Muscle of leg (tissue), 11 donors: ENCODE data around the gene PAGR1. TPM values are rescaled to one million over a fixed set of nuclear protein-coding genes. Genes with fewer than 3 reads are reported as not detected.

Experiments used
- DNase-seq: peaks from one replicate; pipeline ENCODE4 v3.0.0; 2013
- H3K27ac ChIP-seq: one replicate; pipeline ENCODE4 v1.5.1; 2013; ENCODE audit warnings: mild to moderate bottlenecking, low read length, control low read depth
- H3K27me3 ChIP-seq: one replicate; pipeline ENCODE4 v1.6.1; 2013; ENCODE audit warnings: low read length; ENCODE audit not compliant: control insufficient read depth, insufficient read depth
- H3K36me3 ChIP-seq: one replicate; pipeline ENCODE4 v1.6.1; 2013; ENCODE audit warnings: low read length; ENCODE audit not compliant: control insufficient read depth, insufficient read depth
- H3K4me1 ChIP-seq: one replicate; pipeline ENCODE4 v1.6.1; 2013; ENCODE audit warnings: low read length; ENCODE audit not compliant: control insufficient read depth, insufficient read depth
- H3K4me3 ChIP-seq: one replicate; pipeline ENCODE4 v1.5.1; 2013; ENCODE audit warnings: low read length, control low read depth
- H3K9me3 ChIP-seq: replicated peaks from 2 replicates; pipeline ENCODE4 v1.6.1; 2013; ENCODE audit warnings: low read depth, low read length; ENCODE audit not compliant: control insufficient read depth
- WGBS: methylation state at CpG from one replicate; pipeline ENCODE4 v1.1.5; 2013; ENCODE audit warnings: missing lambda C conversion rate; ENCODE audit not compliant: insufficient coverage; 5-methylcytosine and 5-hydroxymethylcytosine counted together
- polyA plus RNA-seq, 8 donors: library from polyadenylated mRNA; unstranded; fragments of 120-200 nt; gene quantifications; one replicate each; pipeline versions ENCODE4 v1.2.1 to v1.2.3, GENCODE V29; 2013; ENCODE audit warnings: inconsistent platforms in 1 of 8, low replicate concordance in 1 of 8; ENCODE audit not compliant: insufficient read length in 8 of 8, insufficient read depth in 1 of 8
- total RNA-seq: library from RNA; stranded (reverse); fragments of 120-200 nt; gene quantifications from one replicate; pipeline ENCODE4 v1.2.4, GENCODE V29; 2013

The PAGR1 gene
- total and polyA plus RNA-seq, 9 donors: 28.7 to 46.4 (median 32.4) TPM

- DNase-seq: peak; percentile 29
- H3K4me1 ChIP-seq: peaks cover 84% of the 10 kb centered on the region
Observed at GRCh38 chr16:29812754-29813643, 3.0 kb upstream of the PAGR1 start.

GRCh38 chr16:29813644-29814562 lies 2.0 kb upstream of the PAGR1 start:
- H3K36me3 ChIP-seq: peaks cover 32% of the 10 kb centered on the region
- H3K27ac ChIP-seq: peak overlapping the region; percentile 51
- 40% methylated on average over 15 of the region's 24 CpGs for whole genome bisulfite sequencing
- H3K4me1 ChIP-seq: peaks cover 75% of the 10 kb centered on the region
- DNase-seq: no peak
- no peaks in the 10 kb centered on the region for H3K9me3 ChIP-seq
- peak overlapping the region; percentile 56 for H3K4me3 ChIP-seq
- H3K27me3 ChIP-seq: peaks cover 2% of the 10 kb centered on the region

More at GRCh38 chr16:29812754-29813643, 3.0 kb upstream of the PAGR1 start:
- 30% methylated on average over 6 of the region's 9 CpGs for WGBS
- peak overlapping the region; percentile 99 for H3K27ac ChIP-seq
- H3K27me3 ChIP-seq: peaks cover 2% of the 10 kb centered on the region
- no peaks in the 10 kb centered on the region for H3K9me3 ChIP-seq
- peaks cover 31% of the 10 kb centered on the region for H3K36me3 ChIP-seq
- peak overlapping the region; percentile 56 for H3K4me3 ChIP-seq

GRCh38 chr16:29814592-29814991 lies 1.4 kb upstream of the PAGR1 start:
- peak overlapping the region; percentile 97 for H3K27ac ChIP-seq
- peaks cover 72% of the 10 kb centered on the region for H3K4me1 ChIP-seq
- H3K9me3 ChIP-seq: no peaks in the 10 kb centered on the region
- peak; percentile 35 for DNase-seq
- peaks cover 32% of the 10 kb centered on the region for H3K36me3 ChIP-seq
- peaks cover 2% of the 10 kb centered on the region for H3K27me3 ChIP-seq
- H3K4me3 ChIP-seq: no peak overlapping the region
- WGBS: 52% methylated on average over 5 of the region's 5 CpGs

GRCh38 chr16:29815032-29815721 lies 775 bp upstream of the PAGR1 start:
- Histone ChIP-seq H3K4me1 (peaks cover 72% of the 10 kb centered on the region), H3K27me3 (peaks cover 2% of the 10 kb centered on the region), H3K27ac (peak overlapping the region; percentile 97), H3K36me3 (peaks cover 29% of the 10 kb centered on the region), H3K9me3 (no peaks in the 10 kb centered on the region), H3K4me3 (peak overlapping the region; percentile 95)
- WGBS: 6% methylated on average over 12 of the region's 39 CpGs
- peak; percentile 65 for DNase-seq

- peaks cover 2% of the 10 kb centered on the region for H3K27me3 ChIP-seq
- peak overlapping the region; percentile 95 for H3K4me3 ChIP-seq
- peaks cover 72% of the 10 kb centered on the region for H3K4me1 ChIP-seq
- H3K9me3 ChIP-seq: no peaks in the 10 kb centered on the region
- peak overlapping the region; percentile 97 for H3K27ac ChIP-seq
- DNase-seq: peak; percentile 67
- WGBS: under 1% methylated on average over 24 of the region's 37 CpGs
- H3K36me3 ChIP-seq: peaks cover 24% of the 10 kb centered on the region
Observed at GRCh38 chr16:29816694-29817441, 916 bp downstream of the PAGR1 start.

- H3K4me3 ChIP-seq: no peak overlapping the region
- WGBS: 89% methylated on average over 3 of the region's 4 CpGs
- peaks cover 29% of the 10 kb centered on the region for H3K36me3 ChIP-seq
- no peak for DNase-seq
- H3K27ac ChIP-seq: no peak overlapping the region
- H3K27me3 ChIP-seq: no peaks in the 10 kb centered on the region
- H3K9me3 ChIP-seq: no peaks in the 10 kb centered on the region
- peaks cover 67% of the 10 kb centered on the region for H3K4me1 ChIP-seq
Observed at GRCh38 chr16:29818082-29818481, 2.1 kb downstream of the PAGR1 start.

GRCh38 chr16:29819506-29819905 lies 3.6 kb downstream of the PAGR1 start:
- Histone ChIP-seq H3K27ac (no peak overlapping the region), H3K4me3 (no peak overlapping the region), H3K4me1 (peaks cover 60% of the 10 kb centered on the region), H3K9me3 (no peaks in the 10 kb centered on the region), H3K27me3 (no peaks in the 10 kb centered on the region), H3K36me3 (peaks cover 29% of the 10 kb centered on the region)
- WGBS: 70% methylated on average over 9 of the region's 15 CpGs
- DNase-seq: no peak

- H3K27ac ChIP-seq: peak within 1 kb of the TSS; percentile 92
- no peaks in the 10 kb centered on the region for H3K9me3 ChIP-seq
- 0% methylated on average over 2 of the region's 4 CpGs for WGBS
- H3K27me3 ChIP-seq: no peaks in the 10 kb centered on the region
- H3K36me3 ChIP-seq: peaks cover 29% of the 10 kb centered on the region
- H3K4me1 ChIP-seq: peaks cover 58% of the 10 kb centered on the region
- DNase-seq: peak; percentile 88
- H3K4me3 ChIP-seq: peak within 1 kb of the TSS; percentile 57
Observed at GRCh38 chr16:29820271-29820701, 4.3 kb downstream of the PAGR1 start, which contains the start of gene MVP. TSS of gene MVP (plus strand) at chr16:29820462. CDS start at chr16:29830550, 10,088 bp downstream.
